AG09309 (cell line): ENCODE measurements around the gene RAMAC.

Source experiments
- DNase-seq: peaks from one replicate; pipeline ENCODE4 v3.0.0-alpha.2; 2010; ENCODE audit warnings: low read depth
- H3K4me3 ChIP-seq: 2 replicates; pipeline ENCODE4 v1.5.1; 2011; ENCODE audit warnings: mild to moderate bottlenecking, low read depth, low read length, moderate library complexity; ENCODE audit not compliant: control insufficient read depth
- TF ChIP-seq, protein P1 (sequence below): IDR thresholded peaks from 2 replicates; pipeline ENCODE4 v1.5.1; 2011; ENCODE audit warnings: mild to moderate bottlenecking, low read depth, low read length, inconsistent platforms; ENCODE audit not compliant: insufficient read depth, control insufficient read depth; ENCODE audit errors: missing control alignments

The RAMAC gene

DNA sequence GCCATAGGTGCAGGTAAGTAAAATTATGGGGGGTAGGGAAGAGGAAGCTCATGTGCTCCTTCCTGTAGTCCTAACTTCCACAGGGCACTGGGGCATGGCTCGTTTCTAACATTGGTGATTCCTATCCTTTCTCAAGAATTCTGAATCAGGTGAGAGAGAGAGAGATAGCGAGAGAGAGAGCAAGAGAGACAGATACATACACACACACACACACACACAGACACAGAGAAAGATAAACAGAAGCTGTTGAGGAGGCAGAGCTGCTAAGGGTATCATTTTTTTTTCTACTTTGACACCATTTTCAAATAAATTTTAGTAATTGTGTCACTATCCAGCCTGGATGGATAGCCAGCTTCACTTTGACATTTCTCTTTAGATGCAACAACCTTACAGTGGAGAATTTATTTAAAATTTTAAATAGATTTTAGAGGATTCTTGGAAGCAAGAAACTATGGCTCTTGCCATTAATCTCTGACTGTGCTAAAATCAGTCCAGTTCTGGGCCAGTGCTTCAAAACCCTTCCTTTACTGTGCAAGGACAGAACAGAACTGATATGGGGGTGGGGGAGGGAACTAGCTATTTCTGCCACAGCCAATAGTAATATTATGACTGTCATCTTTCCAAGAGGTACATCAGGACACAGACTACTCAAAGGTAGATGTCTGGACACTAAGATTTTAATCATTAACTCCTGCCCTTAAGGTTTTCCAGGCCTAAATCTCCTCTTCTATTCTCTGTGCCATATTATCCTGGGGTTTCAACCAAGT lies 14.6 kb upstream of the RAMAC start:
- TF ChIP-seq, protein P1, sequence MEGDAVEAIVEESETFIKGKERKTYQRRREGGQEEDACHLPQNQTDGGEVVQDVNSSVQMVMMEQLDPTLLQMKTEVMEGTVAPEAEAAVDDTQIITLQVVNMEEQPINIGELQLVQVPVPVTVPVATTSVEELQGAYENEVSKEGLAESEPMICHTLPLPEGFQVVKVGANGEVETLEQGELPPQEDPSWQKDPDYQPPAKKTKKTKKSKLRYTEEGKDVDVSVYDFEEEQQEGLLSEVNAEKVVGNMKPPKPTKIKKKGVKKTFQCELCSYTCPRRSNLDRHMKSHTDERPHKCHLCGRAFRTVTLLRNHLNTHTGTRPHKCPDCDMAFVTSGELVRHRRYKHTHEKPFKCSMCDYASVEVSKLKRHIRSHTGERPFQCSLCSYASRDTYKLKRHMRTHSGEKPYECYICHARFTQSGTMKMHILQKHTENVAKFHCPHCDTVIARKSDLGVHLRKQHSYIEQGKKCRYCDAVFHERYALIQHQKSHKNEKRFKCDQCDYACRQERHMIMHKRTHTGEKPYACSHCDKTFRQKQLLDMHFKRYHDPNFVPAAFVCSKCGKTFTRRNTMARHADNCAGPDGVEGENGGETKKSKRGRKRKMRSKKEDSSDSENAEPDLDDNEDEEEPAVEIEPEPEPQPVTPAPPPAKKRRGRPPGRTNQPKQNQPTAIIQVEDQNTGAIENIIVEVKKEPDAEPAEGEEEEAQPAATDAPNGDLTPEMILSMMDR, result no peak
- H3K4me3 ChIP-seq, result no peak overlapping the region
- DNase-seq, result no peak

GRCh38 chr15:82972990-82973389 lies 13.0 kb upstream of the RAMAC start:
- no peak overlapping the region for H3K4me3 ChIP-seq
- DNase-seq, result no peak
- TF ChIP-seq, protein P1, result no peak

- TF ChIP-seq, protein P1, result no peak
- no peak for DNase-seq
- H3K4me3 ChIP-seq, result no peak overlapping the region
Measured at GRCh38 chr15:82977076-82977475, 8.9 kb upstream of the RAMAC start.

DNA sequence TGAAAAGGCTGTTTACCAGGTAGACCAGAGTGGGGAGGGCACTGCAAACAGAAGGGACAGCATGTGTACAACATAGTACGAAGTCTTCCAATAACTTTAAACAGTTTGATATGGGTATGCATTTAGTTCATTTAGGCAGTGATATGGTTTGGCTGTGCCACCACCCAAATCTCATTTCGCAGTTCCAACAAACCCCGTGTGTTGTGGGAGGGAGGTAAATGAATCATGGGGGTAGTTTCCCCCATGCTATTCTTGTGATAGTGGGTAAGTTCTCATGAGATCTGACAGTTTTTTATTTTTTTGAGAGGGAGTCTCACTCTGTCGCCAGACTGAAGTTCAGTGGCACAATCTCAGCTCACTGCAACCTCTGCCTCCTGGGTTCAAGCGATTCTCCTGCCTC lies 7.6 kb upstream of the RAMAC start:
- TF ChIP-seq, protein P1, result no peak
- H3K4me3 ChIP-seq, result no peak overlapping the region
- no peak for DNase-seq

DNA sequence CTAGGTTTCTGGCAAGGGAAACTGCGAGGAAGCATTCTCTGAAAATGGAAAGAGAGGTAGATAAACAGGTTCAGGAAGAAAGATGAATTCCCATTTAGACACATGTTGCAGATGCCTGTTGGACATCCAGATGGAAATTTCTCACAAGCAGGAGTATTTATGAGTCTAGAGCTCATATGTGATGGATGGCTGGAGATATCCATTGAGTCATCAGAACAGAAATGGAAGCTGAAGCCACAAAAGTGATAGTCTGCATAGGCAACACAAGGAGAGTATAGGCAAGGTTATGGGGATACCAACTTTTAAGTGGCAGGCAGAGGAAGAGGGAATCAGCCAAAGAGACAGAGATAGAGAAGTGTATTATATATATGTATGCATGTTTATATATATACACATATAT lies 6.3 kb upstream of the RAMAC start:
- TF ChIP-seq, protein P1, result no peak
- DNase-seq, result no peak
- no peak overlapping the region for H3K4me3 ChIP-seq

DNA sequence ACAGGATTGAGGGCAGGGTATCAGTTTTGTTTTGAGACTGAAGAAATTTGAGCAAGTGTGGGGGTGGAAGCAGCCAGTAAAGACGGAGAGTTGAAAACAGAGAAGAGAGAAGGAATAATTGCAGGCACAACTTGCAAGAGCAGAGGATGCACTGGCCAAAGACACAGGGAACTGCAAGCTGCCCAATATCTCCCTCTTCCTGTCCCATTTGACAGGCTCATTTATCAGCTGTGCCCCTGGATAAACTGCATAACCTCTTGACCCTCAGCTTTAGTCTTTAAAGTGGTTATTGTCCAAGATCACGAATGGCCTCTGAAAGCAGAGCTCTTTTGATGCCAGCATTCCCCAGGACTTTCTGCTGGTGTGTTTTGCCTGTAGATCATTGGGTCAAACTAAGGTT lies 5.0 kb upstream of the RAMAC start:
- H3K4me3 ChIP-seq, result no peak overlapping the region
- TF ChIP-seq, protein P1, result no peak
- DNase-seq, result no peak
